ENCODE data around the gene ELMO3.

Gene ELMO3

GRCh38 chr16:67191995-67192681 lies 6.8 kb upstream of the ELMO3 start, which contains the start of gene E2F4:
TSS of gene E2F4 (plus strand) at chr16:67192155. CDS start at chr16:67192228, 73 bp downstream.
- Histone ChIP-seq H3K27me3 (ENCODE audit: control insufficient read depth, insufficient read depth, low read length) (no peaks in the 10 kb centered on the region), H3K4me3 (ENCODE audit: low read depth, low read length) (peak within 1 kb of the TSS; percentile 95), H3K36me3 (ENCODE audit: control insufficient read depth, insufficient read depth, low read length) (peaks cover 42% of the 10 kb centered on the region), H3K4me1 (ENCODE audit: control insufficient read depth, insufficient read depth, low read length) (0 out of 2 replicates have a peak, but pooled peaks cover 7% of the 10 kb centered on the region), H3K27ac (ENCODE audit: low read depth, low read length) (peak within 1 kb of the TSS; percentile 44), H3K9me3 (ENCODE audit: control insufficient read depth, insufficient read depth, low read length) (no peaks in the 10 kb centered on the region), H3K9ac (ENCODE audit: low read depth, low read length) (peak within 1 kb of the TSS; percentile 82)

GRCh38 chr16:67192781-67193361 lies 6.1 kb upstream of the ELMO3 start:
- Histone ChIP-seq H3K4me3 (ENCODE audit: low read depth, low read length) (peak overlapping the region; percentile 95), H3K36me3 (ENCODE audit: control insufficient read depth, insufficient read depth, low read length) (peaks cover 49% of the 10 kb centered on the region), H3K9me3 (ENCODE audit: control insufficient read depth, insufficient read depth, low read length) (no peaks in the 10 kb centered on the region), H3K27ac (ENCODE audit: low read depth, low read length) (peak overlapping the region; percentile 44), H3K27me3 (ENCODE audit: control insufficient read depth, insufficient read depth, low read length) (no peaks in the 10 kb centered on the region), H3K9ac (ENCODE audit: low read depth, low read length) (peak overlapping the region; percentile 82), H3K4me1 (ENCODE audit: control insufficient read depth, insufficient read depth, low read length) (0 out of 2 replicates have a peak, but pooled peaks cover 7% of the 10 kb centered on the region)

GRCh38 chr16:67193536-67193935 lies 5.4 kb upstream of the ELMO3 start:
- peaks cover 52% of the 10 kb centered on the region for H3K36me3 ChIP-seq (ENCODE audit: control insufficient read depth, insufficient read depth, low read length)
- peaks cover 10% of the 10 kb centered on the region; the same call in 1 of the 2 replicates for H3K4me1 ChIP-seq (ENCODE audit: control insufficient read depth, insufficient read depth, low read length)
- H3K9ac ChIP-seq (ENCODE audit: low read depth, low read length): no peak overlapping the region

GRCh38 chr16:67194260-67194659 lies 4.7 kb upstream of the ELMO3 start:
- Histone ChIP-seq H3K9ac (ENCODE audit: low read depth, low read length) (no peak overlapping the region), H3K4me1 (ENCODE audit: control insufficient read depth, insufficient read depth, low read length) (peaks cover 13% of the 10 kb centered on the region; the same call in 1 of the 2 replicates), H3K9me3 (ENCODE audit: control insufficient read depth, insufficient read depth, low read length) (no peaks in the 10 kb centered on the region), H3K36me3 (ENCODE audit: control insufficient read depth, insufficient read depth, low read length) (peaks cover 52% of the 10 kb centered on the region), H3K4me3 (ENCODE audit: low read depth, low read length) (no peak overlapping the region), H3K27ac (ENCODE audit: low read depth, low read length) (no peak overlapping the region), H3K27me3 (ENCODE audit: control insufficient read depth, insufficient read depth, low read length) (no peaks in the 10 kb centered on the region)

More at GRCh38 chr16:67193536-67193935, 5.4 kb upstream of the ELMO3 start:
- Histone ChIP-seq H3K27ac (ENCODE audit: low read depth, low read length) (no peak overlapping the region), H3K27me3 (ENCODE audit: control insufficient read depth, insufficient read depth, low read length) (no peaks in the 10 kb centered on the region), H3K4me3 (ENCODE audit: low read depth, low read length) (peak overlapping the region; percentile 95; the same call in 1 of the 2 replicates), H3K9me3 (ENCODE audit: control insufficient read depth, insufficient read depth, low read length) (no peaks in the 10 kb centered on the region)

- no peak overlapping the region for H3K27ac ChIP-seq (ENCODE audit: low read depth, low read length)
- H3K36me3 ChIP-seq (ENCODE audit: control insufficient read depth, insufficient read depth, low read length): peaks cover 52% of the 10 kb centered on the region
- H3K4me3 ChIP-seq (ENCODE audit: low read depth, low read length): no peak overlapping the region
- no peak overlapping the region for H3K9ac ChIP-seq (ENCODE audit: low read depth, low read length)
- H3K4me1 ChIP-seq (ENCODE audit: control insufficient read depth, insufficient read depth, low read length): peaks cover 13% of the 10 kb centered on the region; the same call in 1 of the 2 replicates
- no peaks in the 10 kb centered on the region for H3K27me3 ChIP-seq (ENCODE audit: control insufficient read depth, insufficient read depth, low read length)
- no peaks in the 10 kb centered on the region for H3K9me3 ChIP-seq (ENCODE audit: control insufficient read depth, insufficient read depth, low read length)
These were observed 3.3 kb upstream of the ELMO3 start for GRCh38 chr16:67195676-67196075.

DNA sequence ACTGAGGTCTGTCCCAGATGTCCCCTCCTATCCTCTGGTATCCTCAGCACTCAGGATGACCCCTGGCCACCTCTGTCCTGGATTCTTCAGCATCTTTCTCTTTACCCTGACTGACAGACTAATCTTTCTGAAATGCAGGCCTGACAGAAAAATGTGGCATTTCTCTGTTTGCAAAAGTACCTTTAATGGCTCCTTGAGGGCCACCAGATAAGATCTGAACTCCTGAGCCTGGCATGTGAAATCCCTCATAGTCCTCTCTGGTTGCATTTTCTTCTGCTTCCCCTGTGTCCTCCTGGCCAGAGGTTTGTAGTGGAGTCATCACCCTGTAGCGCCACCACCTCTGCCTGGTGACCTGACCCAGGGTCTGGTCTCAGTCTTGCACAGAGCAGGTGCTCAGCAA lies 2.0 kb upstream of the ELMO3 start:
- Histone ChIP-seq H3K4me1 (ENCODE audit: control insufficient read depth, insufficient read depth, low read length) (peaks cover 13% of the 10 kb centered on the region; the same call in 1 of the 2 replicates), H3K9ac (ENCODE audit: low read depth, low read length) (no peak overlapping the region)

DNA sequence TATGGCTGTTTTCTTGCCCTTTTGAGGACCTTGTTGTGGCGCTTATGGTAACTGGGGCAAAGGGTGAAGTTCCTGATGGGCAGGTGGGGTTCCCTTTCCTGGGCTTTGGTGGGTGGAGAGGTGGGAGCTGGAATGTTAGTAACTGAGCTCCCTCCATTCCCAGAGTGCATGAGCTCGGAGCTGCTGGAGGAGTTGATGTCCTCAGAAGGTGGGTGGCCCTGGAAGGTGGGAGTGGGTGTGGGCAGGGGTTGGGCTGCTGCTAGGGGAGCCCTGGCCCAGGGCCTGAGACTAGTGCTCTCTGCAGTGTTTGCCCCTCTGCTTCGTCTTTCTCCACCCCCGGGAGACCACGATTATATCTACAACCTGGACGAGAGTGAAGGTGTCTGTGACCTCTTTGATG lies 1.2 kb upstream of the ELMO3 start:
- H3K27ac ChIP-seq (ENCODE audit: low read depth, low read length): no peak overlapping the region
- peaks cover 63% of the 10 kb centered on the region for H3K36me3 ChIP-seq (ENCODE audit: control insufficient read depth, insufficient read depth, low read length)

More for the DNA sequence above, 2.0 kb upstream of the ELMO3 start:
- H3K36me3 ChIP-seq (ENCODE audit: control insufficient read depth, insufficient read depth, low read length): peaks cover 57% of the 10 kb centered on the region
- no peaks in the 10 kb centered on the region for H3K27me3 ChIP-seq (ENCODE audit: control insufficient read depth, insufficient read depth, low read length)
- no peaks in the 10 kb centered on the region for H3K9me3 ChIP-seq (ENCODE audit: control insufficient read depth, insufficient read depth, low read length)
- H3K27ac ChIP-seq (ENCODE audit: low read depth, low read length): no peak overlapping the region
- H3K4me3 ChIP-seq (ENCODE audit: low read depth, low read length): no peak overlapping the region

DNA sequence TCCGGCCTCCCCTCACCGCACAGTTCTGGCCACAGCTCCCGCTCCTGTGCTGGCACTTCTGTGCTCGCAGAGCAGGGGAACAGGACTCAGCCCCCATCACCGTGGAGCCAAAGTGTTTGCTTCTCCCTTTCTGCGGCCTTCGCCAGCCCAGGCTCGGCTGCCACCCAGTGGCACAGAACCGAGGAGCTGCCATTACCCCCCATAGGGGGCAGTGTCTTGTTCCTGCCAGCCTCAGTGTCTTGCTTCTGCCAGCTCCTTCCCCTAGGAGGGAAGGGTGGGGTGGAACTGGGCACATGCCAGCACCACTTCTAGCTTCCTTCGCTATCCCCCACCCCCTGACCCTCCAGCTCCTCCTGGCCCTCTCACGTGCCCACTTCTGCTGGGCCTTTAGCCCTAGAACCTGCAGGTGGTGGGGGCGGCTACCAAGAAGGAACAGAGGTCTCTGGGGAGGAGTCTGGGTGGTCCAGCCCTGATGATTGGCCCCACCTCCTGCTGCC lies 645 bp upstream of the ELMO3 start:
- Histone ChIP-seq H3K4me3 (ENCODE audit: low read depth, low read length) (peak overlapping the region; percentile 94), H3K27ac (ENCODE audit: low read depth, low read length) (no peak overlapping the region), H3K27me3 (ENCODE audit: control insufficient read depth, insufficient read depth, low read length) (no peaks in the 10 kb centered on the region), H3K9ac (ENCODE audit: low read depth, low read length) (no peak overlapping the region), H3K9me3 (ENCODE audit: control insufficient read depth, insufficient read depth, low read length) (no peaks in the 10 kb centered on the region), H3K4me1 (ENCODE audit: control insufficient read depth, insufficient read depth, low read length) (peaks cover 6% of the 10 kb centered on the region; the same call in 1 of the 2 replicates), H3K36me3 (ENCODE audit: control insufficient read depth, insufficient read depth, low read length) (peaks cover 60% of the 10 kb centered on the region)

More for the DNA sequence above, 1.2 kb upstream of the ELMO3 start:
- H3K9ac ChIP-seq (ENCODE audit: low read depth, low read length): no peak overlapping the region
- no peaks in the 10 kb centered on the region for H3K9me3 ChIP-seq (ENCODE audit: control insufficient read depth, insufficient read depth, low read length)
- H3K27me3 ChIP-seq (ENCODE audit: control insufficient read depth, insufficient read depth, low read length): no peaks in the 10 kb centered on the region
- no peak overlapping the region for H3K4me3 ChIP-seq (ENCODE audit: low read depth, low read length)
- peaks cover 12% of the 10 kb centered on the region; the same call in 1 of the 2 replicates for H3K4me1 ChIP-seq (ENCODE audit: control insufficient read depth, insufficient read depth, low read length)

GRCh38 chr16:67199808-67200198 lies 872 bp downstream of the ELMO3 start:
- Histone ChIP-seq H3K4me1 (ENCODE audit: control insufficient read depth, insufficient read depth, low read length) (peaks cover 6% of the 10 kb centered on the region; the same call in 1 of the 2 replicates), H3K27ac (ENCODE audit: low read depth, low read length) (no peak overlapping the region), H3K9ac (ENCODE audit: low read depth, low read length) (no peak overlapping the region), H3K27me3 (ENCODE audit: control insufficient read depth, insufficient read depth, low read length) (no peaks in the 10 kb centered on the region), H3K4me3 (ENCODE audit: low read depth, low read length) (peak overlapping the region; percentile 94), H3K9me3 (ENCODE audit: control insufficient read depth, insufficient read depth, low read length) (no peaks in the 10 kb centered on the region), H3K36me3 (ENCODE audit: control insufficient read depth, insufficient read depth, low read length) (peaks cover 45% of the 10 kb centered on the region)

GRCh38 chr16:67200491-67200890 lies 1.6 kb downstream of the ELMO3 start:
- Histone ChIP-seq H3K9me3 (ENCODE audit: control insufficient read depth, insufficient read depth, low read length) (no peaks in the 10 kb centered on the region), H3K4me3 (ENCODE audit: low read depth, low read length) (0 out of 2 replicates have a peak overlapping the region, but pooled peaks have one; percentile 5), H3K27me3 (ENCODE audit: control insufficient read depth, insufficient read depth, low read length) (no peaks in the 10 kb centered on the region), H3K4me1 (ENCODE audit: control insufficient read depth, insufficient read depth, low read length) (peaks cover 6% of the 10 kb centered on the region; the same call in 1 of the 2 replicates), H3K9ac (ENCODE audit: low read depth, low read length) (no peak overlapping the region), H3K27ac (ENCODE audit: low read depth, low read length) (no peak overlapping the region), H3K36me3 (ENCODE audit: control insufficient read depth, insufficient read depth, low read length) (peaks cover 38% of the 10 kb centered on the region)

Data from HUES48 (cell line).